Measurements from ENCODE around the gene RALB.

Gene RALB

DNA sequence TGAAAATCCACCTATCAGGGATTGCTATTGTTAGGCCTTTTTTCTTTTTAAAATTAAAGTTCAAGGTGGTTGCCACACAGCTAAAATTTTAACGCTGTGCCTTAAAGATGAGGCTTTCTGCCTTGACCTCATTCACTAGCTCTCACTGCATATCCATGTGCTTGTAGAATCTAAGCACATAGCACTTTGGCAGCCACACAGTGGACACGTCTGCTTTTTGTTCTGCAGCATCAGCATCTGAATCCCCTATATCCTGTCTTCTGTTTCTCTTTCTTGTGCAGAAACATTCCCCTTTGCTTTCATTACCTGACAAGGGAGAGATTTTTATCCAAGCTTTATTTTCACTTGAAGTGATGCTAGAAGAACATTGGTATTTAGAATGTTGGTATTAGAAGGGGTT is 38.1 kb downstream of the RALB start (continued):
- TF ChIP-seq, protein P1, sequence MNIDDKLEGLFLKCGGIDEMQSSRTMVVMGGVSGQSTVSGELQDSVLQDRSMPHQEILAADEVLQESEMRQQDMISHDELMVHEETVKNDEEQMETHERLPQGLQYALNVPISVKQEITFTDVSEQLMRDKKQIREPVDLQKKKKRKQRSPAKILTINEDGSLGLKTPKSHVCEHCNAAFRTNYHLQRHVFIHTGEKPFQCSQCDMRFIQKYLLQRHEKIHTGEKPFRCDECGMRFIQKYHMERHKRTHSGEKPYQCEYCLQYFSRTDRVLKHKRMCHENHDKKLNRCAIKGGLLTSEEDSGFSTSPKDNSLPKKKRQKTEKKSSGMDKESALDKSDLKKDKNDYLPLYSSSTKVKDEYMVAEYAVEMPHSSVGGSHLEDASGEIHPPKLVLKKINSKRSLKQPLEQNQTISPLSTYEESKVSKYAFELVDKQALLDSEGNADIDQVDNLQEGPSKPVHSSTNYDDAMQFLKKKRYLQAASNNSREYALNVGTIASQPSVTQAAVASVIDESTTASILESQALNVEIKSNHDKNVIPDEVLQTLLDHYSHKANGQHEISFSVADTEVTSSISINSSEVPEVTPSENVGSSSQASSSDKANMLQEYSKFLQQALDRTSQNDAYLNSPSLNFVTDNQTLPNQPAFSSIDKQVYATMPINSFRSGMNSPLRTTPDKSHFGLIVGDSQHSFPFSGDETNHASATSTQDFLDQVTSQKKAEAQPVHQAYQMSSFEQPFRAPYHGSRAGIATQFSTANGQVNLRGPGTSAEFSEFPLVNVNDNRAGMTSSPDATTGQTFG (tag by site-specific recombination; IDR thresholded peaks at IDR 0.05; ENCODE audit: borderline replicate concordance) = no peak
- TF ChIP-seq KLF16 (tag by site-specific recombination; IDR thresholded peaks at IDR 0.05) = no peak

DNA sequence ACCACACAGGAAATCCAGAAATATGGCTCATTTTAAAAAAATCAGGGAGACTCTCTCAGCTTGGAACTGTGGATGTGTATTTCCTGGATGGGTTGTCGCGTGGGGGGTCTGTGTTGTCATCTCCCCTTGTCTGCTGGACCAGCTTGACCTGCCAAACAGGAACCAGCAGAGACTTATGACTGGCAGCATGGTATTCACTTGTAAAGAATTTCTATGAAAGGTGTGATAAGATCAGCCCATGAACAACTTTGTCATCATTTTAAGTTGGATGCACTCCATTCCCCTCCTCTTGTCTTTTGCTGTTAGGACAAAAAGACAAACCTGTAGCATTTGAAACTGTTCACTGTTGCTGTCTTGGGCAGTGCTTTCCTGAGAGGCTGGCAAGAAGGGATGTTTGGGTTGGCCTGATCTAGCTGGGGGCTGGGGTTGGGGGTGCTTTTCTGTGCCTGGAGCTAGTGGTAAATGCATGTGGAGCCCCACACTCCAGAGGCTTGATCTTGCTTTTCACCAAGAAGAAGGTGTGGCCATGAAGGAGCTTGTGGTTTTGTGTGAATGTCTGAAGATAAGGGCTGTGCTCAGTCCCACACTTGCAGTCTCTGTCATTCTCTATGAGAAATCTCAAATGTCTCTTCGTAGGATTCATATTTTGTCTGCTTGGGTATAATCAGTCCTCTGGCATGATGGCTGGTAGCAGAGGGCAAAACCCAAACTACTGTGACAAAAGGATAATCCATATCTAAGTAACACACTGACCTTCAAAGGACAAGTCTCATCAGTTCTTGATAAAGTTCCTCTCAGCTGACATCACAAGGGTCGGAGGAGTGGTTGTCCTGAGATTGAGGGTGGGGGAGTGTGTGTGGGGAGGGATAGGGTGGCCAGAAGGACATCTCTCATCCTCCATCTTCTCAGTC is 39.0 kb downstream of the RALB start:
- no peak for TF ChIP-seq ZNF560 (tag by site-specific recombination; IDR thresholded peaks at IDR 0.05; ENCODE audit: borderline replicate concordance)
- TF ChIP-seq ZNF529 (tag by site-specific recombination; IDR thresholded peaks at IDR 0.05; ENCODE audit: insufficient replicate concordance) = no peak
- no peak for TF ChIP-seq ZNF302 (tag by site-specific recombination; IDR thresholded peaks at IDR 0.05; ENCODE audit: low read depth)
- TF ChIP-seq SP3 (tag by site-specific recombination; IDR thresholded peaks at IDR 0.05) = no peak
- TF ChIP-seq, protein P2, sequence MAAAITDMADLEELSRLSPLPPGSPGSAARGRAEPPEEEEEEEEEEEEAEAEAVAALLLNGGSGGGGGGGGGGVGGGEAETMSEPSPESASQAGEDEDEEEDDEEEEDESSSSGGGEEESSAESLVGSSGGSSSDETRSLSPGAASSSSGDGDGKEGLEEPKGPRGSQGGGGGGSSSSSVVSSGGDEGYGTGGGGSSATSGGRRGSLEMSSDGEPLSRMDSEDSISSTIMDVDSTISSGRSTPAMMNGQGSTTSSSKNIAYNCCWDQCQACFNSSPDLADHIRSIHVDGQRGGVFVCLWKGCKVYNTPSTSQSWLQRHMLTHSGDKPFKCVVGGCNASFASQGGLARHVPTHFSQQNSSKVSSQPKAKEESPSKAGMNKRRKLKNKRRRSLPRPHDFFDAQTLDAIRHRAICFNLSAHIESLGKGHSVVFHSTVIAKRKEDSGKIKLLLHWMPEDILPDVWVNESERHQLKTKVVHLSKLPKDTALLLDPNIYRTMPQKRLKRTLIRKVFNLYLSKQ (tag by site-specific recombination; IDR thresholded peaks at IDR 0.05; ENCODE audit: borderline replicate concordance) = no peak
- TF ChIP-seq, protein P3, sequence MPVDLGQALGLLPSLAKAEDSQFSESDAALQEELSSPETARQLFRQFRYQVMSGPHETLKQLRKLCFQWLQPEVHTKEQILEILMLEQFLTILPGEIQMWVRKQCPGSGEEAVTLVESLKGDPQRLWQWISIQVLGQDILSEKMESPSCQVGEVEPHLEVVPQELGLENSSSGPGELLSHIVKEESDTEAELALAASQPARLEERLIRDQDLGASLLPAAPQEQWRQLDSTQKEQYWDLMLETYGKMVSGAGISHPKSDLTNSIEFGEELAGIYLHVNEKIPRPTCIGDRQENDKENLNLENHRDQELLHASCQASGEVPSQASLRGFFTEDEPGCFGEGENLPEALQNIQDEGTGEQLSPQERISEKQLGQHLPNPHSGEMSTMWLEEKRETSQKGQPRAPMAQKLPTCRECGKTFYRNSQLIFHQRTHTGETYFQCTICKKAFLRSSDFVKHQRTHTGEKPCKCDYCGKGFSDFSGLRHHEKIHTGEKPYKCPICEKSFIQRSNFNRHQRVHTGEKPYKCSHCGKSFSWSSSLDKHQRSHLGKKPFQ (tag by site-specific recombination; IDR thresholded peaks at IDR 0.05) = no peak
- no peaks in the 10 kb centered on the region for H3K4me1 ChIP-seq (ENCODE audit: control insufficient read depth, insufficient read depth, low read length)
- ChIA-PET POLR2A (interaction anchor here (1.0 kb wide), 1 partner anchor 25 kb away, joined by 3 read pairs; no protein-coding TSS in a partner anchor), CTCF (interaction anchor here (0.6 to 4.2 kb wide), 4 partner anchors 8 to 1122 kb away, joined by 3 to 20 read pairs (median 3); no protein-coding TSS in a partner anchor)
- no peak overlapping the region for H3K27ac ChIP-seq (ENCODE audit: extremely low read depth, low read depth, low read length)
- no peak overlapping the region for H3K4me3 ChIP-seq (ENCODE audit: low read depth, low read length)
- H3K36me3 ChIP-seq (ENCODE audit: control insufficient read depth in 2 of 2, insufficient read depth in 1 of 2, low read length in 2 of 2) = peaks cover 0 to 24% of the 10 kb centered on the region in 2 experiments
- no peaks in the 10 kb centered on the region for H3K9me3 ChIP-seq (ENCODE audit: control insufficient read depth, insufficient read depth, low read depth, low read length)

DNA sequence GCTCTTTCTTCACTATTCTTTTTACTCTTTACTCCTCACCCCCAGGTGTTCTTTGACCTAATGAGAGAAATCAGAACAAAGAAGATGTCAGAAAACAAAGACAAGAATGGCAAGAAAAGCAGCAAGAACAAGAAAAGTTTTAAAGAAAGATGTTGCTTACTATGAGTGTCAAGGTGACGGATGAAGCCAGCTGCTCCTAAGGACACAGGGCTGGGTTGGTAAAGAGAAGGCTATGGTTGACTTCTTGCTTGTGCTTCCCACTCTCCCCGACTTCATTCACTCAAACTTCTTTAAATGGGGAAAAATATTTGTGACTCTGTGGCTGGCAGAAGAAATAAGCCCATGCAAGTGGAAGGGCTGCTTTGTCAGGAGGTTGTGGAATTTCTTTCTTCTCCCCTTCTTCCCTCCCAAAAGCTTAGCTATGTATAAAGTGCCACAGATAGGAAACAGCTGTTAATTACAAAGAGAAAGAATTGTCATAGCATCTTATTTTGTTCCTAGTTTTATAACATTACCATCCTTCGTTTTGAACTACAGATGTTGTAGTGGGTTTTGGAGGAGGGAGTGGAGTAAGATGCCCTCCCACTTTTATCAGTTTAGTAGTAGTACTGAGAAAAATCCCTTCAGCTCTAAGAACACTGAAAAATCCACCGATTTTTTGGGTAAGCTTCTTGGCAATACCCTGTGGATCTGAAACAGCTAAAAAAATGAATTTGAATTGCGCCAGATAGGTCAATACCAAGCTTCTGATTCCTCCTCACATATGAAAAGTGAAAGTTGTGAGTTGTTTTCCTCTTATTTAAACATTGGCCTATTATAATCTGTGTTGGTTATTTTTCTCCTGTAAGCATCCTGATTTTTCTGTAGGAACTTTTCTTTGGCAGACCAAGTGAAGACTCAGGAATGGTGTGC is 40.7 kb downstream of the RALB start:
- Histone ChIP-seq H3K4me3 (ENCODE audit: low read depth, low read length) (no peak overlapping the region), H3K4me1 (ENCODE audit: control insufficient read depth, insufficient read depth, low read length) (no peaks in the 10 kb centered on the region), H3K36me3 (ENCODE audit: control insufficient read depth in 2 of 2, insufficient read depth in 1 of 2, low read length in 2 of 2) (peaks cover 0 to 24% of the 10 kb centered on the region in 2 experiments), H3K27ac (ENCODE audit: extremely low read depth, low read depth, low read length) (no peak overlapping the region), H3K9me3 (ENCODE audit: control insufficient read depth, insufficient read depth, low read depth, low read length) (no peaks in the 10 kb centered on the region)
- ChIA-PET CTCF (interaction anchor here (0.6 to 4.2 kb wide), 4 partner anchors 12 to 817 kb away, joined by 3 to 20 read pairs (median 3); no protein-coding TSS in a partner anchor), POLR2A (interaction anchor here (0.7 kb wide), 1 partner anchor 9 kb away, joined by 4 read pairs; no protein-coding TSS in a partner anchor)
- no peak for TF ChIP-seq ZNF621 (tag by site-specific recombination; IDR thresholded peaks at IDR 0.05)
- TF ChIP-seq ZNF10 (tag by site-specific recombination; IDR thresholded peaks at IDR 0.05) = no peak
- no peak for TF ChIP-seq HOXA7 (CRISPR knock-in tag; IDR thresholded peaks at IDR 0.05; ENCODE audit: borderline replicate concordance)
- TF ChIP-seq ZNF624 (tag by site-specific recombination; IDR thresholded peaks at IDR 0.05) = no peak
- TF ChIP-seq, protein P4, sequence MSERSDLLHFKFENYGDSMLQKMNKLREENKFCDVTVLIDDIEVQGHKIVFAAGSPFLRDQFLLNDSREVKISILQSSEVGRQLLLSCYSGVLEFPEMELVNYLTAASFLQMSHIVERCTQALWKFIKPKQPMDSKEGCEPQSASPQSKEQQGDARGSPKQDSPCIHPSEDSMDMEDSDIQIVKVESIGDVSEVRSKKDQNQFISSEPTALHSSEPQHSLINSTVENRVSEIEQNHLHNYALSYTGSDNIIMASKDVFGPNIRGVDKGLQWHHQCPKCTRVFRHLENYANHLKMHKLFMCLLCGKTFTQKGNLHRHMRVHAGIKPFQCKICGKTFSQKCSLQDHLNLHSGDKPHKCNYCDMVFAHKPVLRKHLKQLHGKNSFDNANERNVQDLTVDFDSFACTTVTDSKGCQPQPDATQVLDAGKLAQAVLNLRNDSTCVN (tag by site-specific recombination; optimal IDR thresholded peaks at IDR 0.05) = no peak
- no peak for TF ChIP-seq ZNF138 (tag by site-specific recombination; IDR thresholded peaks at IDR 0.05; ENCODE audit: borderline replicate concordance)
- no peak for TF ChIP-seq ZNF335 (tag by site-specific recombination; conservative IDR thresholded peaks at IDR 0.05)
- TF ChIP-seq ZFHX2 (tag by site-specific recombination; conservative IDR thresholded peaks at IDR 0.05) = no peak
- no peak for TF ChIP-seq ZSCAN16 (tag by site-specific recombination; IDR thresholded peaks at IDR 0.05)
- TF ChIP-seq, protein P5, sequence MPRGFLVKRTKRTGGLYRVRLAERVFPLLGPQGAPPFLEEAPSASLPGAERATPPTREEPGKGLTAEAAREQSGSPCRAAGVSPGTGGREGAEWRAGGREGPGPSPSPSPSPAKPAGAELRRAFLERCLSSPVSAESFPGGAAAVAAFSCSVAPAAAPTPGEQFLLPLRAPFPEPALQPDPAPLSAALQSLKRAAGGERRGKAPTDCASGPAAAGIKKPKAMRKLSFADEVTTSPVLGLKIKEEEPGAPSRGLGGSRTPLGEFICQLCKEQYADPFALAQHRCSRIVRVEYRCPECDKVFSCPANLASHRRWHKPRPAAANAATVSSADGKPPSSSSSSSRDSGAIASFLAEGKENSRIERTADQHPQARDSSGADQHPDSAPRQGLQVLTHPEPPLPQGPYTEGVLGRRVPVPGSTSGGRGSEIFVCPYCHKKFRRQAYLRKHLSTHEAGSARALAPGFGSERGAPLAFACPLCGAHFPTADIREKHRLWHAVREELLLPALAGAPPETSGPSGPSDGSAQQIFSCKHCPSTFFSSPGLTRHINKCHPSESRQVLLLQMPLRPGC (tag by site-specific recombination; IDR thresholded peaks at IDR 0.05) = no peak
- TF ChIP-seq ZNF211 (tag by site-specific recombination; IDR thresholded peaks at IDR 0.05; ENCODE audit: low read depth) = no peak
- TF ChIP-seq MYNN (tag by site-specific recombination; IDR thresholded peaks at IDR 0.05; ENCODE audit: borderline replicate concordance) = no peak
- TF ChIP-seq IKZF3 (tag by site-specific recombination; IDR thresholded peaks at IDR 0.05) = no peak

Measured in HEK293 (cell line).